ENCODE results near the gene TRIM28.

Gene TRIM28

DNA sequence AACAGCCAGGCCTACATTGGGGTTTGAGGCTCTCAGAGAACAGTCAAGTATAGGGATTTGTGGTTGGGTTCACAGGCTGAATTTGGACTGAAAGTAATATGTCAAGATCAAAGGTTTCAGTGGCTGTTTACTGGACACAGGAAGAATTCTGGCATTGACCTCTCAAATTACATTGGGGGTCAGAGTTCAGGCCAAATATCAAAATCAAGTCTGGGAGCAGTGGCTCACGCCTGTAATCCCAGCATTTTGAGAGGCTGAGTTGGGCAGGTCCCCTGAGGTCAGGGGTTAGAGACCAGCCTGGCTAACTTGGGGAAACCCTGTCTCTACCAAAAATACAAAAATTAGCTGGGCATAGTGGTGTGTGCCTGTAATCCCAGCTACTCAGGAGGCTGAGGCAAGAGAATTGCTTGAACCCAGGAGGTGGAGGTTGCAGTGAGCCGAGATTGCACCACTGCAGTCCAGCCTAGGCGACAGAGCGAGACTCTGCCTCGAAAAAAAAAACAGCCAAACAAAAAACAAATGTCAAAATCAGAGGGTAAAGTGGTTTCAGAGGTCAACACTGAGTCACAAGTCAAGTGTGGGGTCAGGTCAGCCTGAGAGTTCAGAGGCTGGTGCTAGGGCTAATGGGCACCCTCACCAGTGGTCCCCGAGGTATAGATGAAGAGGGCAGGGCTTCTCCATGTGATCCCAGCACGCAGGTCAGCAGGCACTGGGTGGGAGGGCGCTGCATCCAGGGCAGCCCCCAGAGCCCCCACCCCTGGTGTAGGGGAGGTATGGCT lies 33.6 kb upstream of the TRIM28 start:
- Histone ChIP-seq H3K4me2 (ENCODE audit: insufficient read depth, low read length) (no peak overlapping the region), H3K9ac (ENCODE audit: low read depth, low read length) (no peak overlapping the region), H3K4me1 (ENCODE audit: insufficient read depth, low read length) (peaks cover 18% of the 10 kb centered on the region), H3K27me3 (ENCODE audit: insufficient read depth, low read length, poor library complexity) (no peaks in the 10 kb centered on the region), H4K20me1 (ENCODE audit: insufficient read depth, low read length) (no peaks in the 10 kb centered on the region), H3K79me2 (ENCODE audit: insufficient read depth, low read length) (peaks cover 11% of the 10 kb centered on the region), H3K27ac (ENCODE audit: low read length) (no peak overlapping the region), H2AFZ (ENCODE audit: low read depth, low read length) (no peak overlapping the region), H3K36me3 (ENCODE audit: insufficient read depth, low read length) (peaks cover 5% of the 10 kb centered on the region; the same call in 1 of the 2 replicates), H3K9me3 (ENCODE audit: insufficient read depth, low read length, severe bottlenecking) (peaks cover 5% of the 10 kb centered on the region), H3K4me3 (ENCODE audit: low read depth in 1 of 2, low read length in 2 of 2) (no peak overlapping the region)
- ATAC-seq (ENCODE audit: insufficient read depth, low read depth) (no peak), DNase-seq (no peak)
- TF ChIP-seq, protein P1, sequence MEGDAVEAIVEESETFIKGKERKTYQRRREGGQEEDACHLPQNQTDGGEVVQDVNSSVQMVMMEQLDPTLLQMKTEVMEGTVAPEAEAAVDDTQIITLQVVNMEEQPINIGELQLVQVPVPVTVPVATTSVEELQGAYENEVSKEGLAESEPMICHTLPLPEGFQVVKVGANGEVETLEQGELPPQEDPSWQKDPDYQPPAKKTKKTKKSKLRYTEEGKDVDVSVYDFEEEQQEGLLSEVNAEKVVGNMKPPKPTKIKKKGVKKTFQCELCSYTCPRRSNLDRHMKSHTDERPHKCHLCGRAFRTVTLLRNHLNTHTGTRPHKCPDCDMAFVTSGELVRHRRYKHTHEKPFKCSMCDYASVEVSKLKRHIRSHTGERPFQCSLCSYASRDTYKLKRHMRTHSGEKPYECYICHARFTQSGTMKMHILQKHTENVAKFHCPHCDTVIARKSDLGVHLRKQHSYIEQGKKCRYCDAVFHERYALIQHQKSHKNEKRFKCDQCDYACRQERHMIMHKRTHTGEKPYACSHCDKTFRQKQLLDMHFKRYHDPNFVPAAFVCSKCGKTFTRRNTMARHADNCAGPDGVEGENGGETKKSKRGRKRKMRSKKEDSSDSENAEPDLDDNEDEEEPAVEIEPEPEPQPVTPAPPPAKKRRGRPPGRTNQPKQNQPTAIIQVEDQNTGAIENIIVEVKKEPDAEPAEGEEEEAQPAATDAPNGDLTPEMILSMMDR (IDR thresholded peaks at IDR 0.05; ENCODE audit: borderline replicate concordance, extremely low read depth, low read length, poor library complexity, severe bottlenecking) = no peak
- no peak for TF ChIP-seq EZH2 (IDR thresholded peaks at IDR 0.05; ENCODE audit: borderline replicate concordance, low read depth, low read length, severe bottlenecking)

DNA sequence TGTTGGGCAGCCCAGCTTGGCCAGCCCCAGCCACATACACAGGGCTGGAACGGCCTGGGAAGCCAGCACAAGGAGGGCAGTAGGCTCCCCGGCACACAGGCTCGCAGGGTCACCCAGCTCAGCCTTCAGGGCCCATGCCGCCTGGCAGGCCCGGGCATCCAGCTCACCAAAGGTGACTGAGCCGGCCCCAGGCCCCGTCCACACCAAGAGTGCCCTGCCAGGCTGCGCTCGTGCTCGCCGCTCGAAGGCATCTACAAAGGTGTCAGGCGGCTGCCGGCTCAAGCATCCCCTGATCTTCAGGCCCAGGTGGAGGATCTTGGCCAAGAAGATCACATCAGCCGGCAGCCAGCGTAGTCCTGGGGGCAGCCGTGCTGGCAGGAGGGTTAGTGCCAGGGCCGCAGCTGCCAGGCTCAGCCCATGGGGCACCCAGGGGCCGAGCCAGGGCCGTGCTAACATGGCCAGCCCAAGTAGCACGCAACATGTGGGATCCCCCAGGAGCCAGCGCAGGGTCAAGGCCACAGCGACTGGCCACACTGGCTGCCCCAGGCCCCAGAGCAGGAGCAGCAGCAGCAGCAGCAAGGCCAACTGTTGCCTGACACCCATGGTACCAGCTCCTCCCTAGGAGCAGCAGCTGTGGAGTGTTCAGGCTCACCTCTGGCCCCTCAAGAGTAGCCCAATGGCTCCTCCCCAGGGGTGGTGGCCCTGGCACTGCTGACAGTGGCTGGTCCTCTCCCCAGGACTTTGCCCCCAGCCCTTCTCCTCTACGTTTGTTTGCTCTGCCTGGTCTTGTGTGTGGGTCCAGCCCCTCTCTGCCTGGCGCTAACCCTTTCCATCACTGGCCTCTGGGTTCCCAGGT lies 32.3 kb upstream of the TRIM28 start, which contains the start of gene SLC27A5:
TSS of gene SLC27A5 (minus strand) at position 640 of the 856 bp plus-strand sequence. CDS start at position 603, 37 bp downstream.
- no peak for TF ChIP-seq EZH2 (IDR thresholded peaks at IDR 0.05; ENCODE audit: borderline replicate concordance, low read depth, low read length, severe bottlenecking)
- TF ChIP-seq, protein P1 (IDR thresholded peaks at IDR 0.05; ENCODE audit: borderline replicate concordance, extremely low read depth, low read length, poor library complexity, severe bottlenecking) = no peak
- H3K4me3 ChIP-seq (ENCODE audit: low read depth in 1 of 2, low read length in 2 of 2) = no peak within 1 kb of the TSS
- H3K4me2 ChIP-seq (ENCODE audit: insufficient read depth, low read length) = no peak within 1 kb of the TSS
- peaks cover 31% of the 10 kb centered on the region for H3K4me1 ChIP-seq (ENCODE audit: insufficient read depth, low read length)
- H4K20me1 ChIP-seq (ENCODE audit: insufficient read depth, low read length) = 0 out of 2 replicates have a peak, but pooled peaks cover 5% of the 10 kb centered on the region
- H3K36me3 ChIP-seq (ENCODE audit: insufficient read depth, low read length) = peaks cover 17% of the 10 kb centered on the region
- H3K79me2 ChIP-seq (ENCODE audit: insufficient read depth, low read length) = peaks cover 24% of the 10 kb centered on the region
- no peaks in the 10 kb centered on the region for H3K27me3 ChIP-seq (ENCODE audit: insufficient read depth, low read length, poor library complexity)
- ATAC-seq (ENCODE audit: insufficient read depth, low read depth) (no peak), DNase-seq (no peak)
- no peak within 1 kb of the TSS for H3K9ac ChIP-seq (ENCODE audit: low read depth, low read length)
- no peak within 1 kb of the TSS for H3K27ac ChIP-seq (ENCODE audit: low read length)
- peaks cover 5% of the 10 kb centered on the region for H3K9me3 ChIP-seq (ENCODE audit: insufficient read depth, low read length, severe bottlenecking)
- no peak within 1 kb of the TSS for H2AFZ ChIP-seq (ENCODE audit: low read depth, low read length)

DNA sequence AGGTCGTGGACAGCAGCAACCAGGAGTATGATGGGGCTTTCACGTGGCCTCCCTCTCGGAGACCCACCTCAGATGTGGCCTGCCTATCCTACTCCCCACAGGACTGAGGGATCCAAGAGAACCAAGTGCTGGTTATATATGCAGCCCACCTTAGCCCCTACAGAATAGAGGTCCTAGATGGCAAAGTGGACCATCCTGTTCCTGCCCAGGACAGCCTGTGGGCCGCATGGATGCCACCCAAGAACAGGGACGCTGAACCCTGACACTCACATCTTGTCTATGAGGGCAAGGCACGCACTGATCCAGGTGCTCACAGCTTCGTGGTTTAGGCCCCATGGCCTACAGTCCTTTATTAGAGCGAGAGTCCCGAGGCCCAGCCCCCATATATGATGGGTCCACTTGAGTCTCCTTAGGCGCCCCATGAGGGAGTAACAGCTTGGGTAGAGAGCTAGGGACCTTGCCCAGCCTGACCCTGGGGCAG lies 30.6 kb upstream of the TRIM28 start:
- no peak for TF ChIP-seq EZH2 (IDR thresholded peaks at IDR 0.05; ENCODE audit: borderline replicate concordance, low read depth, low read length, severe bottlenecking)
- TF ChIP-seq, protein P1 (IDR thresholded peaks at IDR 0.05; ENCODE audit: borderline replicate concordance, extremely low read depth, low read length, poor library complexity, severe bottlenecking) = no peak
- Histone ChIP-seq H3K9ac (ENCODE audit: low read depth, low read length) (peak overlapping the region; percentile 79), H3K79me2 (ENCODE audit: insufficient read depth, low read length) (peaks cover 41% of the 10 kb centered on the region), H4K20me1 (ENCODE audit: insufficient read depth, low read length) (peaks cover 15% of the 10 kb centered on the region), H3K4me3 (ENCODE audit: low read depth in 1 of 2, low read length in 2 of 2) (peak overlapping the region in 1 of 2 experiments; percentile 94; a peak in 2 of 4 replicates), H3K9me3 (ENCODE audit: insufficient read depth, low read length, severe bottlenecking) (no peaks in the 10 kb centered on the region), H3K27me3 (ENCODE audit: insufficient read depth, low read length, poor library complexity) (no peaks in the 10 kb centered on the region), H3K27ac (ENCODE audit: low read length) (peak overlapping the region; percentile 91), H3K4me1 (ENCODE audit: insufficient read depth, low read length) (peaks cover 48% of the 10 kb centered on the region), H3K4me2 (ENCODE audit: insufficient read depth, low read length) (peak overlapping the region; percentile 98), H2AFZ (ENCODE audit: low read depth, low read length) (peak overlapping the region; percentile 69), H3K36me3 (ENCODE audit: insufficient read depth, low read length) (peaks cover 29% of the 10 kb centered on the region)
- ATAC-seq (ENCODE audit: insufficient read depth, low read depth) (peak; percentile 2; the same call in 1 of the 3 replicates), DNase-seq (no peak)
